IMR-90 (cell line): ENCODE data around the gene CALML3.

ENCODE experiments used
- BHLHE40 ChIP-seq: fragments of 150-350 bp; IDR thresholded peaks from 2 replicates; pipeline ENCODE4 v1.6.1; 2016; ENCODE audit warnings: mild to moderate bottlenecking, low read depth, low read length
- CEBPB ChIP-seq: IDR thresholded peaks from 2 replicates; pipeline ENCODE4 v1.6.1; 2012; ENCODE audit warnings: low read depth, low read length, improper control_type of control experiment
- CTCF ChIP-seq: conservative IDR thresholded peaks from 2 replicates; pipeline ENCODE4 v1.5.1; 2012; ENCODE audit warnings: mild to moderate bottlenecking, low read depth, low read length, improper control_type of control experiment
- ELK1 ChIP-seq: fragments of 150-350 bp; IDR thresholded peaks from 2 replicates; pipeline ENCODE4 v1.6.1; 2016; ENCODE audit warnings: low read depth, mild to moderate bottlenecking, low read length, moderate library complexity, borderline replicate concordance
- FOS ChIP-seq: fragments of 150-350 bp; IDR thresholded peaks from 2 replicates; pipeline ENCODE4 v1.6.1; 2016; ENCODE audit warnings: low read depth, low read length
- MAFK ChIP-seq: IDR thresholded peaks from 2 replicates; pipeline ENCODE4 v1.6.1; 2012; ENCODE audit warnings: low read depth, low read length, improper control_type of control experiment
- MAZ ChIP-seq: IDR thresholded peaks from 2 replicates; pipeline ENCODE4 v1.6.1; 2012; ENCODE audit warnings: low read depth, mild to moderate bottlenecking, low read length, improper control_type of control experiment, moderate library complexity, borderline replicate concordance
- MXI1 ChIP-seq: IDR thresholded peaks from 2 replicates; pipeline ENCODE4 v1.6.1; 2012; ENCODE audit warnings: low read depth, mild to moderate bottlenecking, low read length, moderate library complexity, borderline replicate concordance
- NFE2L2 ChIP-seq: fragments of 150-350 bp; IDR thresholded peaks from 2 replicates; pipeline ENCODE4 v1.6.1; 2016; ENCODE audit warnings: low read depth, mild to moderate bottlenecking, low read length
- POLR2A ChIP-seq: IDR thresholded peaks from 2 replicates; pipeline ENCODE4 v1.6.1; 2012; ENCODE audit warnings: mild to moderate bottlenecking, low read depth, low read length
- RAD21 ChIP-seq: IDR thresholded peaks from 2 replicates; pipeline ENCODE4 v1.6.1; 2012; ENCODE audit warnings: low read length, improper control_type of control experiment
- RCOR1 ChIP-seq: IDR thresholded peaks from 2 replicates; pipeline ENCODE4 v1.6.1; 2012; ENCODE audit warnings: mild to moderate bottlenecking, low read length, improper control_type of control experiment; ENCODE audit not compliant: insufficient replicate concordance
- RFX5 ChIP-seq: IDR thresholded peaks from 2 replicates; pipeline ENCODE4 v1.8.0; 2012; ENCODE audit warnings: low read depth, mild to moderate bottlenecking, low read length, moderate library complexity
- SMC3 ChIP-seq: fragments of 150-350 bp; IDR thresholded peaks from 2 replicates; pipeline ENCODE4 v1.6.1; 2016; ENCODE audit warnings: low read depth, mild to moderate bottlenecking, antibody characterized with exemption, low read length, moderate library complexity

GRCh38 chr10:5514226-5514850, 10.4 kb upstream of the CALML3 start:
- TF ChIP-seq CTCF (no peak), MXI1 (no peak), RAD21 (no peak), SMC3 (no peak), ELK1 (no peak), MAFK (no peak), CEBPB (no peak), BHLHE40 (no peak), RFX5 (no peak), FOS (no peak), MAZ (no peak), RCOR1 (no peak), NFE2L2 (no peak), POLR2A (no peak)
